Hepatocyte (in vitro differentiated cells): ENCODE results near the gene CHD5. TPM values are rescaled to one million over a fixed set of nuclear protein-coding genes. Genes with fewer than 3 reads are reported as not detected.

Experiments used
- DNase-seq: peaks from one replicate; pipeline ENCODE4 v3.0.0-alpha.2; 2016; ENCODE audit warnings: low spot score
- H2AFZ ChIP-seq: fragments of 200-600 bp; sonication (generic); 2 replicates; pipeline ENCODE4 v1.6.0; 2016; ENCODE audit warnings: antibody characterized with exemption, mild to moderate bottlenecking
- H3K27ac ChIP-seq: fragments of 200-600 bp; sonication (generic); 2 replicates; pipeline ENCODE4 v1.5.1; 2016; ENCODE audit warnings: mild to moderate bottlenecking
- H3K27me3 ChIP-seq: fragments of 200-600 bp; sonication (generic); 2 replicates; pipeline ENCODE4 v1.6.1; 2016
- H3K36me3 ChIP-seq: fragments of 200-600 bp; sonication (generic); replicated peaks from 2 replicates; pipeline ENCODE4 v1.5.1; 2016; ENCODE audit warnings: low read depth; ENCODE audit not compliant: insufficient read depth
- H3K4me1 ChIP-seq: fragments of 200-600 bp; sonication (generic); 2 replicates; pipeline ENCODE4 v1.5.1; 2016; ENCODE audit warnings: mild to moderate bottlenecking, moderate library complexity; ENCODE audit not compliant: insufficient read depth
- H3K4me2 ChIP-seq: fragments of 200-600 bp; sonication (generic); 2 replicates; pipeline ENCODE4 v1.6.0; 2016
- H3K4me3 ChIP-seq: fragments of 200-600 bp; sonication (generic); 2 replicates; pipeline ENCODE4 v1.5.1; 2016; ENCODE audit warnings: mild to moderate bottlenecking
- H3K79me2 ChIP-seq: fragments of 200-600 bp; sonication (generic); 2 replicates; pipeline ENCODE4 v1.6.0; 2017; ENCODE audit warnings: mild to moderate bottlenecking
- H3K9me2 ChIP-seq: fragments of 200-600 bp; sonication (generic); replicated peaks from 2 replicates; pipeline ENCODE4 v1.6.0; 2017; ENCODE audit warnings: mild to moderate bottlenecking; ENCODE audit not compliant: insufficient read depth
- H3K9me3 ChIP-seq: fragments of 200-600 bp; sonication (generic); 2 replicates; pipeline ENCODE4 v1.5.1; 2016; ENCODE audit warnings: low read depth, mild to moderate bottlenecking
- H4K20me1 ChIP-seq: fragments of 200-600 bp; sonication (generic); 2 replicates; pipeline ENCODE4 v1.6.0; 2016; ENCODE audit warnings: mild to moderate bottlenecking; ENCODE audit not compliant: insufficient read depth, poor library complexity, severe bottlenecking
- CTCF ChIP-seq: fragments of 200-600 bp; sonication (generic); IDR thresholded peaks from 2 replicates; pipeline ENCODE4 v1.5.1; 2016; ENCODE audit warnings: antibody characterized with exemption, mild to moderate bottlenecking; ENCODE audit not compliant: poor library complexity
- EZH2 ChIP-seq: fragments of 200-600 bp; sonication (generic); IDR thresholded peaks from 2 replicates; pipeline ENCODE4 v1.6.1; 2016; ENCODE audit warnings: antibody characterized with exemption, mild to moderate bottlenecking, borderline replicate concordance
- EZH2phosphoT487 ChIP-seq: fragments of 200-600 bp; sonication (generic); IDR thresholded peaks from one replicate; pipeline ENCODE4 v1.6.1; 2018; ENCODE audit warnings: antibody characterized with exemption, mild to moderate bottlenecking, low read depth, moderate library complexity; ENCODE audit not compliant: unreplicated experiment, severe bottlenecking
- WGBS: methylation state at CpG from one replicate; pipeline ENCODE4 v1.1.6; 2016; ENCODE audit warnings: low lambda C conversion rate; ENCODE audit errors: missing lambda C conversion rate; 5-methylcytosine and 5-hydroxymethylcytosine counted together
- polyA plus RNA-seq: library from polyadenylated mRNA; unstranded; fragments of >200 nt; fragmentation: Nextera tagmentation; extraction: Ambion mirVana; gene quantifications from 2 replicates; pipeline ENCODE4 v1.2.1, GENCODE V29; 2016
- total RNA-seq: library from RNA; depleted of rRNA; stranded (reverse); fragments of >200 nt; gene quantifications from 2 replicates; pipeline ENCODE4 v1.2.3, GENCODE V29; 2014

The CHD5 gene
- total and polyA plus RNA-seq, 2 experiments from 2014 or later, result 0.13 TPM; not detected in 1

DNA sequence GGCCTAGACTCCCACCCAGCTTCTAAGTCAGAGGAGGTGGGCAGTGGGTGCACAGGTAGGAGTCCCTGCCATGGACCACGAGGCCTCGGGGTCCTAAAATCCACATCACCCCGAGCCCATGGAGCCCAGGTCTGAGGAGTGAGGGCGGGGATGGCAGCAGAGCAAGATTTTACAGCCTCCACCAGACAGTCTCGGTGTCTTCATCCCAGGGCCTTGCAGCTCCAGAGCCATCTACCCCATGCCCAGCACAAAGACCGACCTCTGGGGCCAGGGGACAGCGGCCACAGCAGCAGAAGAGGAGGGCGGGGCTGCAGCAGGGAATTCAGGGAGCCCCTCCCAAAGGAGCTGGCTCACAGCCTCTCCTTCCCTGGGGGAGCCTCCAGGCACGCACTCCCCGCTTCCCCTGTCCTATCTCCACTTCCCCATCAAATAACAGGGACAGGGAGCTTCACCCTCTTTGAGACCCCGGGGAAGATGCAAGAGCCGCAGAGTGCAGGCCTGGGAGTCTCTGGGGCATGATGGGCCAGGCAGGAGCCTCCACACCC lies 14.6 kb downstream of the CHD5 start:
- DNase-seq, result no peak
- no peak for TF ChIP-seq CTCF
- TF ChIP-seq EZH2, result no peak
- no peak for TF ChIP-seq EZH2phosphoT487
- no peaks in the 10 kb centered on the region for H3K9me2 ChIP-seq
- no peak overlapping the region for H2AFZ ChIP-seq
- WGBS, result 77% methylated on average over 12 of the region's 12 CpGs
- H4K20me1 ChIP-seq, result no peaks in the 10 kb centered on the region
- H3K27me3 ChIP-seq, result peaks cover 17% of the 10 kb centered on the region
- H3K4me2 ChIP-seq, result no peak overlapping the region
- H3K9me3 ChIP-seq, result no peaks in the 10 kb centered on the region
- H3K4me3 ChIP-seq, result no peak overlapping the region
- no peaks in the 10 kb centered on the region for H3K4me1 ChIP-seq
- no peaks in the 10 kb centered on the region for H3K79me2 ChIP-seq
- H3K27ac ChIP-seq, result no peak overlapping the region
- H3K36me3 ChIP-seq, result no peaks in the 10 kb centered on the region

DNA sequence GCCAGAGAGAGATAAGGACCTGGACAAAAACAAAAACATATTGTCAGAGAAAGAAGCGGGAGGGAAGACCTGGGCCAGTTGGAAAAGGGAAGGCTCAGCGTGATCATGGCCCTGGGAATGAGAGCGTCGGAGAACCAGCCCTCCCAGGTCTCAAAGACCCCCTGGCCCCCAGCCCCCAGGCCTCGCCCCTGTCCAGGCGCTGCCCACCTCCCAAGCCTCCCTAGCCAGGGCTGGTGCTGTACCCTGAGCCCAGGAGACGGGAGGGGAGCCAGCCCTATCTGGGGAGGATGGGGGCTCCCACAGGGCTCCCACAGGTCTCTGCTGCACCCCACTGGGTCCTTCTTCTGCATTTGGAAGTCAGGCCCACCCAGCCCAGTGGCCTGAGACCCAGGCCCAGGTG lies 15.1 kb downstream of the CHD5 start:
- no peak overlapping the region for H3K4me3 ChIP-seq
- no peak overlapping the region for H2AFZ ChIP-seq
- H4K20me1 ChIP-seq, result no peaks in the 10 kb centered on the region
- no peaks in the 10 kb centered on the region for H3K9me3 ChIP-seq
- DNase-seq, result no peak
- H3K27me3 ChIP-seq, result peaks cover 17% of the 10 kb centered on the region
- H3K27ac ChIP-seq, result no peak overlapping the region
- no peaks in the 10 kb centered on the region for H3K79me2 ChIP-seq
- WGBS, result 81% methylated on average over 7 of the region's 7 CpGs
- no peaks in the 10 kb centered on the region for H3K4me1 ChIP-seq
- H3K36me3 ChIP-seq, result no peaks in the 10 kb centered on the region
- TF ChIP-seq CTCF (no peak), EZH2 (no peak), EZH2phosphoT487 (no peak)
- no peaks in the 10 kb centered on the region for H3K9me2 ChIP-seq
- no peak overlapping the region for H3K4me2 ChIP-seq

DNA sequence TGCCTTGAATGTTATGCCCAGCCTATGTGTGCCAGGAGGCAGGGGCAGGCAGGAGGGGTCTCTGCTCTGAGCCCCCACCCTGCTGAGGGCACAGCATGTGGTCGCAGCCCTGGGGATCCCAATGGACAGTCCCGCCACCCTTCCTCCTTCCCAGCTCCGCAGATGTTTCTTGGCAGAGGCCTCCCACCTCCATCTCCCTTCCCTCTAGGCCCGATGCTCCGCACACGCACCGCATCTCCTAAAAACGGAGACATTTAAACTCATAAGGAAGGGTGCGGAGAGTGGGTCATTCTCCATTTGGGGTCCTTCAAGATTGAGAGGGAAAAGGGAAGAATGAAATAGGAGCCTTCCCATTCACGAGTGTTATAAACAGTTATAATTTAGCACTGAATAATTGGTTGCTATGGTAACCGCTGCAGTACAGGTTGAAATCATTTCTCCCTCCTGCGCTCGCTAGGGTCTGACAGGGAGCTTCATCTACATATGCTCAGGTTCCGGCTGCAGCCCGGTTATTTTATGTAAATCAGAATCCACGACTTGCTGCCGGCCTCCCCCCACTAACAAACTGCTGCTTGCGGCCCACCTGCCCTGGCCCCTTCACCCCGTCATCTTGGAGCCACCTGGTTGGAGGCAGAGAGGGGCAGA lies 16.0 kb downstream of the CHD5 start:
- no peaks in the 10 kb centered on the region for H3K79me2 ChIP-seq
- no peak for TF ChIP-seq CTCF
- no peak for TF ChIP-seq EZH2phosphoT487
- TF ChIP-seq EZH2, result no peak
- DNase-seq, result no peak
- H3K36me3 ChIP-seq, result no peaks in the 10 kb centered on the region
- no peak overlapping the region for H3K4me2 ChIP-seq
- H3K9me2 ChIP-seq, result no peaks in the 10 kb centered on the region
- no peaks in the 10 kb centered on the region for H3K4me1 ChIP-seq
- H3K27ac ChIP-seq, result no peak overlapping the region
- WGBS, result 80% methylated on average over 19 of the region's 19 CpGs
- no peaks in the 10 kb centered on the region for H4K20me1 ChIP-seq
- H2AFZ ChIP-seq, result no peak overlapping the region
- no peaks in the 10 kb centered on the region for H3K9me3 ChIP-seq
- no peak overlapping the region for H3K4me3 ChIP-seq
- peaks cover 17% of the 10 kb centered on the region for H3K27me3 ChIP-seq
